HG03103 (cell line): ENCODE data around the gene MRPS6.

Experiments
- ATAC-seq: cut with Tn5 transposase; IDR thresholded peaks from one replicate; pipeline ENCODE4 v1.9.1; 2021; ENCODE audit warnings: low read depth; ENCODE audit not compliant: unreplicated experiment

Gene MRPS6

GRCh38 chr21:34065027-34065426 lies 8.4 kb upstream of the MRPS6 start:
- ATAC-seq: no peak

- no peak for ATAC-seq
These were observed 1.7 kb upstream of the MRPS6 start for GRCh38 chr21:34071683-34072082.

- no peak for ATAC-seq
These were observed 990 bp upstream of the MRPS6 start for GRCh38 chr21:34072145-34073031.

- ATAC-seq: peak; percentile 38
These were observed 438 bp downstream of the MRPS6 start for GRCh38 chr21:34073749-34074282.

GRCh38 chr21:34074283-34075090 lies 1.1 kb downstream of the MRPS6 start:
- ATAC-seq: no peak

- no peak for ATAC-seq
These were observed 1.7 kb downstream of the MRPS6 start for GRCh38 chr21:34075091-34075425.

GRCh38 chr21:34075760-34076660 lies 2.6 kb downstream of the MRPS6 start:
- no peak for ATAC-seq

- no peak for ATAC-seq
These were observed 3.5 kb downstream of the MRPS6 start for GRCh38 chr21:34076835-34077234.

GRCh38 chr21:34077888-34078287 lies 4.5 kb downstream of the MRPS6 start:
- ATAC-seq: no peak

GRCh38 chr21:34078915-34079314 lies 5.5 kb downstream of the MRPS6 start:
- no peak for ATAC-seq

- ATAC-seq: no peak
These were observed 7.3 kb downstream of the MRPS6 start for GRCh38 chr21:34080710-34081109.

- no peak for ATAC-seq
These were observed 9.4 kb downstream of the MRPS6 start for GRCh38 chr21:34082769-34083168.

- ATAC-seq: no peak
These were observed 10.0 kb downstream of the MRPS6 start for GRCh38 chr21:34083357-34083756.

- ATAC-seq: no peak
These were observed 11.8 kb downstream of the MRPS6 start for GRCh38 chr21:34085129-34085528.

GRCh38 chr21:34086887-34087306 lies 13.5 kb downstream of the MRPS6 start:
- ATAC-seq: no peak

GRCh38 chr21:34088752-34089151 lies 15.4 kb downstream of the MRPS6 start:
- ATAC-seq: no peak

GRCh38 chr21:34091032-34091431 lies 17.7 kb downstream of the MRPS6 start:
- no peak for ATAC-seq

GRCh38 chr21:34091607-34092006 lies 18.2 kb downstream of the MRPS6 start:
- no peak for ATAC-seq

- ATAC-seq: no peak
These were observed 19.0 kb downstream of the MRPS6 start for GRCh38 chr21:34092262-34092921.

GRCh38 chr21:34093083-34093482 lies 19.7 kb downstream of the MRPS6 start:
- ATAC-seq: no peak
